ENCODE data around the gene PKDREJ.

- TF ChIP-seq POLR2A (IDR thresholded peaks at IDR 0.05), result no peak
- no peak for TF ChIP-seq CTCF (IDR thresholded peaks at IDR 0.05)
Observed at GRCh38 chr22:46300491-46300890, 37.3 kb upstream of the PKDREJ start.

Data from body of pancreas (tissue), 4 donors.